ENCODE data around the gene TUBA8.
"Not testable (repeated sequence)": the region's sequence is repeated elsewhere in the genome, so short reads cannot be mapped to it uniquely, and the experiment has no call there.

The TUBA8 gene

DNA sequence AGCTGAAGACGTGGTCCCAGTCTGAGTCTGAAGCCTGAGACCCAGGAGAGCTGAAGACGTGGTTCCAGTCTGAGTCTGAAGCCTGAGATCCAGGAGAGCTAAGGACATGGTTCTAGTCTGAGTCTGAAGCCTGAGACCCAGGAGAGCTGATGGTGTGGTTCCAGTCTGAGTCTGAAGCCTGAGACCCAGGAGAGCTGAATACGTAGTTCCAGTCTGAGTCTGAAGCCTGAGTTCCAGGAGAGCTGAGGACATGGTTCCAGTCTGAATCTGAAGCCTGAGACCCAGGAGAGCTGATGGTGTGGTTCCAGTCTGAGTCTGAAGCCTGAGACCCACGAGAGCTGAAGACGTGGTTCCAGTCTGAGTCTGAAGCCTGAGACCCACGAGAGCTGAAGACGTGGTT lies 4.6 kb upstream of the TUBA8 start:
- not testable (repeated sequence) for DNase-seq (ENCODE audit: low read depth in 2 of 2)

DNA sequence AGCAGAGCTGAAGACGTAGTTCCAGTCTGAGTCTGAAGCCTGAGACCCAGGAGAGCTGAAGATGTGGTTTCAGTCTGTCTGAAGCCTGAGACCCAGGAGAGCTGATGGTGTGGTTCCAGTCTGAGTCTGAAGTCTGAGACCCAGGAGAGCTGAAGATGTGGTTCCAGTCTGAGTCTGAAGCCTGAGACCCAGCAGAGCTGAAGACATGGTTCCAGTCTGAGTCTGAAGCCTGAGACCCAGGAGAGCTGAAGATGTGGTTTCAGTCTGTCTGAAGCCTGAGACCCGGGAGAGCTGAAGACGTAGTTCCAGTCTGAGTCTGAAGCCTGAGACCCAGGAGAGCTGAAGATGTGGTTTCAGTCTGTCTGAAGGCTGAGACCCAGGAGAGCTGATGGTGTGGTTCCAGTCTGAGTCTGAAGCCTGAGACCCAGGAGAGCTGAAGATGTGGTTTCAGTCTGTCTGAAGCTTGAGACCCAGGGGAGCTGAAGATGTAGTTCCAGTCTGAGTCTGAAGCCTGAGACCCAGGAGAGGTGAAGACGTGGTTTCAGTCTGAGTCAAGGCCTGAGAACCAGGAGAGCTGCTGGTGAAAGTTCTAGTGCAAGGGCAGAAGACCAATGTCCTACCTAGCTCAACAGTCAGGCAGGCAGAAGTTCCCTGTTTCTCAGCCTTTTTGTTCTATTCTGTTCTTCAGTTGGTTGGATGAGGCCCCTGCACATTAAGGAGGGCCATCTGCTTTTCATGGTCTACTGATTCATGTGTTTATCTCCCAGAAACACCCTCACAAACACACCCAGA lies 3.9 kb upstream of the TUBA8 start:
- not testable (repeated sequence) for DNase-seq (ENCODE audit: low read depth in 2 of 2)

DNA sequence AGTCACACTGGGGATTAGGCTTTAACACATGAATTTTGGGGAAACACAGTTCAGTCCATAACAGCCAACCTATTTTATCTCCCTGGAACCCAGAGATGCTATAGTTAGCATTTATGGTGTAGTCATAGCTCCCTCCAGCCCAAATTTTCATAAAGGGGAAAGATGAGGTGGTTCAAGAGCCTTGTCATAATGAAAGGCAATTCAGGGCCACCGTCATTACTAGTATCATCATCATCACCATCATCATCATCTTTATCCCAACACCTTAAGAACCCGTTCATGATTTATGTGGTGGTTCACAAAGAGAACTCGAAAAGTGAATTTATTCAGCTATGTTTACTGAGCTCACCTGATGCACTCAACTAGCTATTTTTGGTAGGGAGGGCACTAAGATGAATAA lies 2.4 kb upstream of the TUBA8 start:
- DNase-seq (ENCODE audit: low read depth in 2 of 2) = no peak

DNA sequence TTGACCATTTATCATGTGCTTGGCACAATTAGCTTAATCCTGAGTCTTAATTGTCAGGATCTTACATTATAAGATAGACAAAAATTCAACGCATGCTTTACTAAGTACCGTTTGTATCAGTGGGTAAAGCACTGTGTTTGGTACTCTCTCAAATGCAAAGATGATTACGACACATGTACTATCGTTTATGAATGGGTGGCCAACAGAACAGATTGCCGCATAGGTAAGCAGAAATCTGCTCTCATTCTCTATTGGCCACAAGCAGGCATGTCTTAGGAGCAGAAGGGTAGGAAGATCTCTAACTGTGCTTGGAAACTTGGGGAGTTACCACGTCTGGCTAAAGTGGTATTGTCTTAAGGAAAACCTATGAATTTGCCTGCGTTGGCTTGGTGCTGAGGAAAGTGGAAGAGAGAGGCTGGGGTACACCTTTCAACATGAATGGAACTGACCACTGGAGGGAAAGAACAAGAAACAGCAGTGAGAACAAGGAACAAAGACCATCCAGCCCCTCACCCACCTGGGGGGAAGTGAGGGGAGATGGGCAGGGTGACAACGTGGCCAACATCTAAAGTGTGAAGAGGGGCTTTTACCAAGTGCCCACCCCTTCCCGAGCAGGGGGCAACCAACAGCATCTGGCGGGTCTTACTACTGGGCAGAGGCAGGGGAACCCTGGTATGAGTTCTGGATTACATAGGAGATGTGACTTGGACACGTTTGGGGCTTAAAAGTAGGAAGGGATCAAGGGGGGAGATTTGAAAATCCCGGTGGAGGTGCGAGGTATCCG lies 1.0 kb upstream of the TUBA8 start:
- DNase-seq (ENCODE audit: low read depth in 2 of 2) = no peak

DNA sequence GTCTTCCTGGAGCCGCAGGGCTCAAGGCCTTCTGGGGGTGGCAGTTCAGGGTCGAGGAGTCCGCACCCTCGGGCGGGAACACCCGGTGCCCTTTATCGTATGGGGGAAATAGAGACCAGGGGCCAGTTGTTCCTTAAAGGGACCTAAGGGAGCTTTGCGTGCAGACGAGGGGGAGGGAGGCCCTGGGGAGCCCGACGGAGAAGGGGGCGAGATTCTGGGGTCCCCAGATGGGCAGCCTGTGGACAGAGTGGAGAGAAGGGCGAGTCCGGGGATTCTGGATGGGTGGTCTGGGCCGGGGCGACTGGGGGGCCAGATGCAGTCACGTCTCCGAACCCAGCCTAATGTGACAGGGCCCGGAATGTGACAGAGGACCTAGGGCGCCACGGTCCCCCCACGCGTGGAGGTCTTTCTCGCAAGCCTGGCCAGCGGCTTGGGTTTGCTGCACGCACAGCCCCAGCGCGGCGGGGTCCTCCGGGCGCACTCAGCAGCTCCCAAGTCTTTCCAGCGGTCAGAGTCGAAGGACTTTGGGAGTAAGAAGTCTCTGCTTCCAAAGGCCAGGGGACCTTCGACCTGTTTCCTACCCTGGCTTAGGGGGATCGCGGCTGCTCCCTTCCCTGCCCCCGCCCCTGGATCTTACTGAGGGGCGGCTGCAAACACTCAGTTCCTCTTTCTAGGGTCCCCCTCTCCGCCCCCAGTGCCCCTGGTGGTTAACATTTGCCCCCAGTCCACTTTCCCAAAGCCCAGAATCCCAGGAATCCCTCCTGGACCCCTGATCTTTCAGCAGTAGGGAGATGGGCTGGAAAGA lies 547 bp downstream of the TUBA8 start:
- DNase-seq (ENCODE audit: low read depth in 2 of 2) = no peak

DNA sequence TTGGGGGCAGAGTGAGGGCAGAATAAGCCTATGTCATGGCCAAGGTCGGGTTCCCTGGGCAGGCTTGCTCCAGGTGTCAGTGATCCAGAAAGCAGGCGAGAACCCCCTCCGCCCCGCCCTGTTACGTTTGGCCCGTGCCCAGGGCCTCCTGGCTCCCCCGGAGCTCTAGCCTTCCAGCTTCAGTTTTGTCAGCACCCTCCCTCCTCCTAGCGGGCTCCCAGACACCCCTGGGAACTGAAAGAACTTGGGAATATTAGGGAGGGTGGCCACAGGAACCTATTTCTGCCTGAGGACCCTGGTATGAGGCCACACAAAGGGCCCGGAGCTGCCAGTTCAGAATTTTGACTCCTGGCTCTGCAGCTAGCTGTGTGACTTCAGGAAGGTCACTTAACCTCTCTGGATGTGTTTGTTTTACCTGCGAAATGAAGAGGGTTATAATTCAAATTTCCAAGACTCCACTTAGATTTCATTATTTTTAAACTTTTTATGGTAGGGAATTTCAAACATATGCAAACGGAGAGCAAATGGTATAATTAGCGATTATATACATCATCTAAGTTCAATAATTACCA lies 1.2 kb downstream of the TUBA8 start:
- DNase-seq (ENCODE audit: low read depth in 2 of 2) = no peak

DNA sequence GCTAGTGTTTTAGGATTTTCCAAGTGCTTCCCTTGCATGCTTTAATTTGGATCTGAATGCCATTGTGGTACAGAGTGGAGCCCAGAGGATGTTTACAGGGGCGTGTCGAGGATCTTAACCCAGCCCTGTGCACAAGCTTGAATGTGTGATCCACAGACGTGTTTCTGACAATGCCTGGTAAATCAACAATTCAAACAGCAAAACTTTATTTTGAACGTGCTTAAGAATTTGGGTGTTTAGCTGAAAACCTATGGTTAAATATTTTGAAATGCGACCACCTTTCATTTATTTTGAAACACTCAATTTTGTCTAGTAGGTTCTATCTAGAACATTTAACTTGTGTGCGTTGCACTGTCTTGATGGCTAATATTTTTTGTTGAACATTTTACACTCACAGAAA lies 1.8 kb downstream of the TUBA8 start:
- DNase-seq (ENCODE audit: low read depth in 2 of 2) = no peak

DNA sequence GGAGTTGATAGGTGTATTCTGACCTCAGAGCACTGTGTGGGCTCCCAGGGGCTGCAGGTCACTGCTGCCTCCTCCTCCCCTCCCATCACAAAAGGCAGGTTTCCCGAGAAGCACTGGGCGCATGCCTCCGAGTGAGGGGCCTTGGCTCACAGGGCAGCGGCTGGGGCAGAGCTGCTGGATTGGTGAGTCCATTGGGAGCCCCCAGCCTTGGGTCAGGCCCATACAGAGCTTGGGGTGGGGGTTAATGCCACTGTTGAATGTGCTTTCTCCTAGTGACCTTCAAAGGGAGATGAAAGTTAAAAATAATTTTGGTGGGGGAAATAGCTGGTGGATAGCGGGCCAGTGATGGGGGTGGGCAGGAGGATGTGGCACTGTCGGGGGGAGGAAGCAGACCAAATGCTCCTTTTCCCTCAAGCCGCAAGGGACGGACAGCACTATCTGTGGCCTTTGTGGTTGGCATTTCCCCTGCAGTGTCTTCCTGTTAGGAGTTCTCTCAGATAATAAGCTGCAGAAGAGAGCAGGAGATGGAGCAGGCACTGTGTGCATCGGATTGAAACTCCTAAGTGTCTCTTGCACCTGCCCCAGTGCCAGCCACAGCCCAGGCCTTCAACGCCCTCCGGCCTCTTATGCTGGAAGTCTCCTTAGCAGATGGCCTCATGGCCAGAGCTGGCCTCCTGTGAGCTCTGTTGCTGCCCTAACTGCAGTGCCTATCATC lies 3.2 kb downstream of the TUBA8 start:
- no peak for DNase-seq (ENCODE audit: low read depth in 2 of 2)

DNA sequence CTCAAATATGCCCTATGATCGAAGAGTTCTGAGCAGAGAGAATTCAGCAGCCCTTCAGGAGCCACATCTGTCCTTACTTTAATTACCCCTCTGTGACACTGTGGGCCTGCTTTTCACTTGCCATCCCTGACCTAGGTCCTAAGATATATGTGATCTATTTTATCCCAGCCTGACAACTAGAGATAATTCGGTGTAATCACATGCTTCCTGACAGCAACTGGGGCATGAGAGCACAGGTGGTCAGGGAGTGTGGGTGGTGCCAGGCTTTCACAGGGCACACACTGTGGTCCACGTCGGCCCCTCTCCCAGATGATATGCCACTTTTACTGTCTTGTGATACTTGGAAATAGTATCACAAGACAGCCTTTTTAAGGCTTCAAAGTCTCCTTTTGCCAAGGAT lies 3.9 kb downstream of the TUBA8 start:
- no peak for DNase-seq (ENCODE audit: low read depth in 2 of 2)

DNA sequence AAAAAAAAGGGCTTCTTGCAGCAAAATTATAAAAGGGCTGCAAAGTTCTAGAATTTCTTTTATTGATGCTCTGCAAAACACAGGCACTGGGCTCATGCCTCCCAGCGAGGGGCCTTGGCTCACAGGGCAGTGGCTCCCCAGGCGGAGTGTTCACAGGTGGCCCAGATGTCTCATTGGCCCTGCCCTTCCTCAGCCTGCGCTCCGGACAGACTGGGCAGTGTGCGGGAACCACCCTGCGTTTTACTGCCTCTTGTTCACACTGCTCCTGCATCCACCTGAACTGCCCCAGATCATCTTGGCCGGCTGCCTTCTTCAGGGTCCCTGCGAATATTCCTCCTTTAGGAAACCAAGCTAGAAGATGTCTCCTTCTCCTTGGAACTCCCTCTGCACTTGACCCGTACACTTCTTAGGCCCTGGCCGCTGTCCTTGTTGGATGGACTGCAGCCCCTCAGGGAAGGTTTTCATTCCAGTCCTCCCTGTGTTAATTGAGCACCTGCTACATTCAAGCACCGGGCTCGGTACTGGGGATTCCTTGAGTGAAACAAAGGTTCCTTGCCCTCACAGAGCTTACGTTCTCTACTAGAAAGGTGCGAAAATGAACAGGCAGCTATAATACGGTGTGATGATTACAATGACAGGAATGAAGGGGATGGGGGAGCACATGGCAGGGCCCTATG lies 4.5 kb downstream of the TUBA8 start:
- no peak for DNase-seq (ENCODE audit: low read depth in 2 of 2)

DNA sequence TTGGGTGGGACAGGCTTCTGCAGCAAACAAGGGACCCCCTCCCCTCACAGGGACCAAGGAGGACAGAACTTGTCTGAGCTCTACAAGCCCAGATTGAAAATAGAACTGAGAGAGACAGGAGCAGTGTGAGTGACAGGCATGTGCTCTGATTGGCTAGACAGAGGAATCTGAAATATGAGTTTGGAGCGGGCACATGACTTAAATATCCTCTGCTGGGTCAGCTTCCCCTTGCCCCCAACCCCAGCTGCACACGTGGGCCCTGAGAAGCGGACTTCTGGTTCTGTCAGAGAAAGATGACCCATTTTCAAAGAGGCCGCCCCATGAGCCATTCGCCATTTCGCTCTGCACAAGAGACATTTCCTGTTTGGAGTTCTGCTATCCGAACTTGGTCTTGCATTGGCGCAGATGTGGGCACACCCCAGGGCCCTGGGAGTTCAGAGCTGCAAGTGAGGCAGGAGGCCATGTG lies 5.3 kb downstream of the TUBA8 start:
- DNase-seq (ENCODE audit: low read depth in 2 of 2) = no peak

DNA sequence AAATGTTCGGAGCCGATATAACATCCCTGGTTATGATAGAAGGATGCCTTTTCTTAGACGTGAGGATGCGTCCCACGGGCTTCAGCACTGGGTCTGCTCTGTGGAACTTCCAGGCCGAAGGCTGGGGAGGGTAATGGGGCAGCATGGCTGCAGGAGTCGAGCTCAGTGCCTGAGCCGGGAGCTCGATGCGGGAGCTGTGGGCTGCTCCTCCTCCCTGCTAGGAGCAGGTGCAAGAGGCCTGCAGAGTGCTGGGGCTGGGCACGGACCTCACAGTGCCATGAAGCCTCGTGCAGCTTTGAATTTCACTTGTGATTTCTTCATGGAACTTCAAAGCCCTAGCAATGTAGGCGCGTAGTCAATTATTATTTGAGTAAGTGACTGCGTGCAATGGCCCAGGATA lies 6.0 kb downstream of the TUBA8 start:
- DNase-seq (ENCODE audit: low read depth in 2 of 2) = no peak

DNA sequence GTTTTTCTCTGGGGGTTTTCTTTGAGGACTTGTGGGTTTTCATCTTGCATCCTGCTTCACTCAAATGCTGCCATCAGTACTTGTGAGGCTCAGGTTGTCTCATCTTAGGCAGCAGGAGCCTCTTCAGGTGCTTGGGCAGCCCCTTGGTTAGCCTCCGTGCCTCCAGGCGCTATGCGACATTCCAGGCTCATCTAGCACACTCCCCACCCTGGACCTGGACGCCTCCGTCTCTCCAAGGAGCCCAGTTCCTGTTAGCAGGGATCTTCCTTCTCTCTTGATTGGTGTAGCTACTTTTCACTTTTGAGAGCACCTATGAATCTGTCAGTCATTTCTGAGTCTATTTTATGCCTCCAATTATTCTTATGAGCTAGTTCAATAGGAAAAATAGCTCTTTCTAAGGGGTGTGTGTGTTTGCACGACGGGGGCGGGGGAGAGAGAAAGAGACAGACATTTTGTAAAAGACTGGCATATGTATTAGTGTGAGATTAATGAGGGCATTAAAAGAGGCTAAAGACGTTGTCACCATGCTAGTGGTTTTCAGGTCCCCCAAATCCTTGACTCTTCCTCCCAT lies 7.8 kb downstream of the TUBA8 start:
- no peak for DNase-seq (ENCODE audit: low read depth in 2 of 2)

DNA sequence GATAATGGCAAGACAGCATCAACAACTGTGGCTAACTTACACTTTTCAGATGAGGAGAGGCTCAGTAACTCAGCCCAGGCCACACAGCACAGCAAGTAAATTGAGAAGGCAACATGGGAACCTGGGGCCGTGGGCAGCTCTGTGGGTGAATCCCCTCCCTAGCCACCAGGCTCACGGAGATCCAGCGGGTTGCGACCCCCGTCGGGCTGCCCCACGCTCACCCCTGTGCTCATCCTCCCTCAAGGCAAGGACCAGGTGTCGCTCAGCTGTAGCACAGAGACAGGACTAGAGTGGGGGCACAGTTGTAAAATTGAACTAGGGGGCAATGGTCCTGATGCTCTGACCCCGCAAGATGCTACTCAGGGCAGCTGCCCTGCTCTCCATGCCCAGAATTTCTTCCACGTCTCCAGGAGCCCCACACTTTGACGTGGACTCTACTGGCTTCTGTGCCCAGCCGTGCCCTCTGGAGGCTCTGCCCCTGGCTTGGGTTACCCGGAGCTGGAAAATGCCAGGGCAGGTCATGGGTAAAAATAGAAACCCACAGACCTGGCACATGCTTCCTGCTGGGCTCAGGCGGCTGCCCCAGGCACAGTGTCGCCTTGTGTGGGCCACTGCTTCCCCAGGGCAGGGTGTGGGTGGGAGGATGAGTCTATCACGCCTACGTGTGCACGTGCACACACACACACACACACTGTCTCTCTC lies 9.0 kb downstream of the TUBA8 start:
- DNase-seq (ENCODE audit: low read depth in 2 of 2) = no peak

DNA sequence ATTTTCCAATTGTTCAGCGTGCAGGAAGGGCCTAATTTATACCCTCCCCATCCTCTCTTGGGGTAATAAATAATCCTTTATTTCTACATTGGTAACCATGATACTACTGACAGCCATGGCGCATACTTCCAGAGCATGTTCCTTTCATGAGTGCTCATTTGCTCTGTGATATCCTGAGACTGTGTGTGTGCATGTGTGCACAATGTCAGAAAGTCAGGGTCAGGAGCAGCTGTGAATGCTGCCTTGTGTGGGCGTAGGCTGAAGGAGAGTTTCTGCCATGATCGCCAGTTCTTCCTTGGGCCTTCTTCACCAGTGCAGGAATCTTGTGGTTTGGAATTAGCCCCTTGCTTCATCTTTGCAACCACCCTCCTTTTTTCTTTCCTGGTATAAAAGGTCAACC lies 10.2 kb downstream of the TUBA8 start:
- DNase-seq (ENCODE audit: low read depth in 2 of 2) = no peak

DNA sequence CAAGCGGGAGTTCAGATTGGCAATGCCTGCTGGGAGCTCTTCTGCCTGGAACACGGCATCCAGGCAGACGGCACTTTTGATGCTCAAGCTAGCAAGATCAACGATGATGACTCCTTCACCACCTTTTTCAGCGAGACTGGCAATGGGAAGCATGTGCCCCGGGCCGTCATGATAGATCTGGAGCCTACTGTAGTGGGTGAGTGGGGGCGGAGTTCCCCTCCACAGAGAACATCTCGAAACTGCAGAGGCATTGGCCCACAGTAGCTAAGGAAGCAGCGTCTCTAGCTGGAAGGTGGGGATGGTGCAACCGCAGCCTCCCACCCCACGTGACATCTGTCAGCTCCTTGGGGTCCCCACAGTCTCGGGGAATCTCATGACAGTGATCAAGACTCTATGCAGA lies 10.9 kb downstream of the TUBA8 start:
- DNase-seq (ENCODE audit: low read depth in 2 of 2) = no peak

DNA sequence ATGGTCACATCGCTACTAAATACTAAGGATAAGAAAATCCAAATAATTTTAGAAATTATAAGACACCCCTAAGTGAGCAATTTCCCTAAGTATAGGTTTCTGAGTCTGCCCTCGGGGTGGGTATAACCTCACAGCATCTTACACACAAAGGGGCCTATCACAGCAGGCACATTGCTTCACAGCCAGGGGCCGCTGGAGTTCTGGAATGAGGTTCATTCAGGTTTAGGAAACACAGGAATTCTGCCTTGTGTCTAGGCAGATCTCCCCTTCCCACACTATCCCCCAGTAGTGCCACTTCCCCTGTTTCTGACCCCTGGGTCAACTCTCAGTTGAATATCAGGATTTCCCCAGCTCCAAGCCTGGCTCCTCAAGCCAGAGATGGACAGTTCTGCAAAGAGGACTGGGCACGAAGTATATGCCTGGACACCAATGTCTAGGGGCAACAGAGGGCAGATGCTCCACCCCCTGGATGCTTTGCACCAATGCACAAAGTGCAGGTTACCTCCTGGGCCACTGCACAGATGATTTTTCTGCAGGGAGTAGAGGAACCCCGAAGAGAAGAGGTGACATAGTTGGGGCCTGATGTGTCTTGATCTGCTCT lies 11.4 kb downstream of the TUBA8 start:
- DNase-seq (ENCODE audit: low read depth in 2 of 2) = no peak

DNA sequence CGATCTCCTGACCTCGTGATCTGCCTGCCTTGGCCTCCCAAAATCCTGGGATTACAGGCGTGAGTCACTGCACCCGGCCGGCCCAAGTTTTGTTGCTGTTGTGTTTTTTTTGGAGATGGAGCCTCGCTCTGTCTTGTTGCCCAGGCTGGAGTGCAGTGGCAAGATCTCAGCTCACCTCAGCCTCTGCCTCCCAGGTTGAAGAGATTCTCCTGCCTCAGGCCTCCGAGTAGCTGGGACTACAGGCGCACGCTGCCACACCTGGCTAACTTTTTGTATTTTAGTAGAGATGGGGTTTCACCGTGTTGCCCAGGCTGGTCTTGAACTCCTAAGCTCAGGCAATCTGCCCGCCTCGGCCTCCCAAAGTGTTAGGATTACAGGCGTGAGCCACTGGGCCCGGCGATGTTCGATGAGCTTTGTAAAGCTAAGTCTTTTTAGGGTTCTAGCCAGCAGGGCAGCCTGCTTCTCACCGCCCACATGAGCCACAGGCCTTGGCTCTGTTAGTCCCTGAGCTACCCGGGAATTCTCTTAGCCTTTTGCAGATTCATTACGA lies 12.9 kb downstream of the TUBA8 start:
- DNase-seq (ENCODE audit: low read depth in 2 of 2) = not testable (repeated sequence)

DNA sequence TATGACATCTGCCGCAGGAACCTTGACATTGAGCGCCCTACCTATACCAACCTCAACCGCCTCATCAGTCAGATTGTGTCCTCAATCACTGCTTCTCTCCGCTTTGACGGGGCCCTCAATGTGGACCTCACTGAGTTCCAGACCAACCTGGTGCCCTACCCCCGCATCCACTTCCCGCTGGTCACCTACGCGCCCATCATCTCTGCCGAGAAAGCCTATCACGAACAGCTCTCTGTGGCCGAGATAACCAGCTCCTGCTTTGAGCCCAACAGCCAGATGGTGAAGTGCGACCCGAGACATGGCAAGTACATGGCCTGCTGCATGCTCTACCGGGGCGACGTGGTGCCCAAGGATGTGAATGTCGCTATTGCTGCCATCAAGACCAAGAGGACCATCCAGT lies 16.0 kb downstream of the TUBA8 start:
- no peak for DNase-seq (ENCODE audit: low read depth in 2 of 2)

Data from stimulated activated CD4-positive, alpha-beta T cell treated with anti-CD3 and anti-CD28 coated beads, Interleukin-4, amount 100 ng/mL, for 48 hours (primary cell).